ENCODE data around the gene ENOPH1. TPM values are rescaled to one million over a fixed set of nuclear protein-coding genes. Genes with fewer than 3 reads are reported as not detected.

ENOPH1 gene
- total RNA-seq, 1 donor from 2014 or later: 29.7 TPM

DNA sequence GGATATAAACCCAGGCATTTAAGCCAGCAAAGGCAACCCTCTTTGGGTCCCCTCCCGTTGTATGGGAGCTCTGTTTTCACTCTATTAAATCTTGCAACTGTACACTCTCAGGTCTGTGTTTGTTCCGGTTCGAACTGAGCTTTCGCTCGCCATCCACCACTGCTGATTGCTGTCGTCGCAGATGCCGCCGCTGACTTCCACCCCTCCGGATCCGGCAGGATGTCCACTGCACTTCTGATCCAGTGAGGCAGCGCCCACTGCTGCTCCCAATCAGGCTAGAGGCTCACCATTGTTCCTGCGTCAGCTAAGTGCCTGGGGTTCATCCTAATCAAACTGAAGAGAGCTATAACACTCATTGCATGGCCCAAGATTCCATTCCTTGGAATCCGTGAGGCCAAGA lies 49.2 kb downstream of the ENOPH1 start:
- H3K4me3 ChIP-seq: no peak overlapping the region
- no peak for ATAC-seq
- H3K27me3 ChIP-seq: no peaks in the 10 kb centered on the region
- DNase-seq: no peak
- no peak overlapping the region for H3K27ac ChIP-seq
- no peaks in the 10 kb centered on the region for H3K4me1 ChIP-seq
- TF ChIP-seq, protein P1, sequence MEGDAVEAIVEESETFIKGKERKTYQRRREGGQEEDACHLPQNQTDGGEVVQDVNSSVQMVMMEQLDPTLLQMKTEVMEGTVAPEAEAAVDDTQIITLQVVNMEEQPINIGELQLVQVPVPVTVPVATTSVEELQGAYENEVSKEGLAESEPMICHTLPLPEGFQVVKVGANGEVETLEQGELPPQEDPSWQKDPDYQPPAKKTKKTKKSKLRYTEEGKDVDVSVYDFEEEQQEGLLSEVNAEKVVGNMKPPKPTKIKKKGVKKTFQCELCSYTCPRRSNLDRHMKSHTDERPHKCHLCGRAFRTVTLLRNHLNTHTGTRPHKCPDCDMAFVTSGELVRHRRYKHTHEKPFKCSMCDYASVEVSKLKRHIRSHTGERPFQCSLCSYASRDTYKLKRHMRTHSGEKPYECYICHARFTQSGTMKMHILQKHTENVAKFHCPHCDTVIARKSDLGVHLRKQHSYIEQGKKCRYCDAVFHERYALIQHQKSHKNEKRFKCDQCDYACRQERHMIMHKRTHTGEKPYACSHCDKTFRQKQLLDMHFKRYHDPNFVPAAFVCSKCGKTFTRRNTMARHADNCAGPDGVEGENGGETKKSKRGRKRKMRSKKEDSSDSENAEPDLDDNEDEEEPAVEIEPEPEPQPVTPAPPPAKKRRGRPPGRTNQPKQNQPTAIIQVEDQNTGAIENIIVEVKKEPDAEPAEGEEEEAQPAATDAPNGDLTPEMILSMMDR (IDR thresholded peaks at IDR 0.05): no peak
- H3K36me3 ChIP-seq: no peaks in the 10 kb centered on the region
- intact Hi-C loops (cut with DNase I): no loop called here
- H3K9me3 ChIP-seq: no peaks in the 10 kb centered on the region

DNA sequence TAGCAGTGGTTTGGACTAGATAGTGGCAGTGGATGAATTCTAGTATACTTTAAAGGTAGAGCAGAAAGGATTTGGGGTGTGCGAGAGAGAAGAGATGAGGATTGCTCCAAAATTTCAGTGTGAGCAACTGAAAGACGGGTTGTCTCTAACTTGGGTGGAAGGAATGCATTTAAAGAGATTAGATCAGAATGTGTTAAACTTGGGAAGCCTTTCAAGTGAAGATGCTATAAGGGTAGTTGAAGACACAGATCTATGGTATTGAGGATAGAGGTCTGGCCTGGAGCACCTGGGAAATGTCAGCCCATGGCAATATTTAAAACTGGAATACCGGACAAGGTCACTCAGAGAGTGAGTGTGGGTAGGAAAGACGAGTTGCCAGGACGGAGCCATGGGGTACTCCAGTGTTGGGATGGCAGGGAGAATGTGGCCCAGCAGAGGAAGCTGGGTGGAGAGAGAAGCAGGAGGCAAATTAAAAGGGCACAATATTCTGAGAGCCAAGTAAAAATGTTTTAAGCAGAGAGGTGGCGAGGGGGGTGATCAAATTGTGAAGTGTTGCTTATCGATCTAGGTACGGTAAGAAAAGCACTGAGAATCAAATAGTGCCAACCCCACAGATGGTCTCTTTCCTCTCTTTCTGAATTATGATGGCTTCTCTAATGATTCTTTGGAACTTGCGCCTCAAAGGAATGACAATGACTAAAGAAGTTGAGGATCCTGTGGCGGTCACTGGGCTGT lies 50.5 kb downstream of the ENOPH1 start:
- H3K4me1 ChIP-seq: no peaks in the 10 kb centered on the region
- DNase-seq (no peak), ATAC-seq (no peak)
- intact Hi-C loops (cut with DNase I): no loop called here
- H3K9me3 ChIP-seq: no peaks in the 10 kb centered on the region
- no peak overlapping the region for H3K27ac ChIP-seq
- no peaks in the 10 kb centered on the region for H3K36me3 ChIP-seq
- TF ChIP-seq, protein P1 (IDR thresholded peaks at IDR 0.05): no peak
- H3K27me3 ChIP-seq: no peaks in the 10 kb centered on the region
- no peak overlapping the region for H3K4me3 ChIP-seq

- intact Hi-C loops (cut with DNase I): no loop called here
- Histone ChIP-seq H3K27me3 (no peaks in the 10 kb centered on the region), H3K36me3 (no peaks in the 10 kb centered on the region), H3K9me3 (no peaks in the 10 kb centered on the region), H3K27ac (no peak overlapping the region), H3K4me3 (no peak overlapping the region), H3K4me1 (no peaks in the 10 kb centered on the region)
- ATAC-seq (no peak), DNase-seq (no peak)
- TF ChIP-seq, protein P1 (IDR thresholded peaks at IDR 0.05): no peak
These were observed 51.1 kb downstream of the ENOPH1 start for GRCh38 chr4:82481506-82481840.

DNA sequence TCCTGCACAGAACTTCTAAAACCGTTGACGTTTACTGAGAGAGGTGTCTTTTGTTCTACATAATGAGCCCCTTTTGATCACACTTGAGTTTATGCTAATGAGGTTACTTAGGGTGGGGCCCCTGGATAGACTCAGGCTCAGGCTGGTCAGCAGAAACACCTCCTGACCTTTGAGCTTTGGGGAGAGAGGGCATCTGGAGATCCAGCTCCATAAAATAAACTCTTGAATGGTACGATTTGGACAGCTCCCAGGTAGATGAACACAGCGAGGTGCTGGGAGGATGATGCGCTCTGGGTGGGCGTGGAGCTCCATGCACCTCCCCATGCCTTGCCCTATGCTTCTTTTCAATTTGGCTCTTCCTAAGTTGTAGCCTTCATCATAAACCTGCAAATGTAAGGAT lies 52.0 kb downstream of the ENOPH1 start:
- Histone ChIP-seq H3K4me1 (no peaks in the 10 kb centered on the region), H3K4me3 (no peak overlapping the region), H3K27ac (no peak overlapping the region), H3K9me3 (no peaks in the 10 kb centered on the region), H3K36me3 (no peaks in the 10 kb centered on the region), H3K27me3 (no peaks in the 10 kb centered on the region)
- TF ChIP-seq, protein P1 (IDR thresholded peaks at IDR 0.05): no peak
- DNase-seq: no peak
- intact Hi-C loops (cut with DNase I): no loop called here
- no peak for ATAC-seq

- TF ChIP-seq, protein P1 (IDR thresholded peaks at IDR 0.05): no peak
- intact Hi-C loops (cut with DNase I): no loop called here
- H3K36me3 ChIP-seq: no peaks in the 10 kb centered on the region
- no peak overlapping the region for H3K27ac ChIP-seq
- DNase-seq (no peak), ATAC-seq (peak; percentile 43)
- H3K4me1 ChIP-seq: no peaks in the 10 kb centered on the region
- no peak overlapping the region for H3K4me3 ChIP-seq
- H3K9me3 ChIP-seq: no peaks in the 10 kb centered on the region
- H3K27me3 ChIP-seq: no peaks in the 10 kb centered on the region
These were observed 54.8 kb downstream of the ENOPH1 start for GRCh38 chr4:82484996-82485783.
